GM23248 (cell line): Measurements from ENCODE around the gene SUSD5. TPM values are rescaled to one million over a fixed set of nuclear protein-coding genes. Genes with fewer than 3 reads are reported as not detected.

ENCODE experiments used
- DNase-seq: peaks from one replicate; pipeline ENCODE4 v3.0.0-alpha.2; 2015
- H2AFZ ChIP-seq: fragments of 200-600 bp; sonication (generic); 2 replicates; pipeline ENCODE4 v1.6.1; 2016; ENCODE audit warnings: antibody characterized with exemption
- H3F3A ChIP-seq: fragments of 200-600 bp; sonication (generic); 2 replicates; pipeline ENCODE4 v1.6.1; 2016; ENCODE audit warnings: mild to moderate bottlenecking, antibody characterized with exemption, mixed run types; ENCODE audit not compliant: insufficient read depth
- H3K27ac ChIP-seq: fragments of 200-600 bp; sonication (generic); 2 replicates; pipeline ENCODE4 v1.5.1; 2016; ENCODE audit warnings: mild to moderate bottlenecking
- H3K27me3 ChIP-seq: fragments of 200-600 bp; sonication (generic); replicated peaks from 2 replicates; pipeline ENCODE4 v1.6.1; 2016; ENCODE audit warnings: mild to moderate bottlenecking; ENCODE audit not compliant: insufficient read depth
- H3K36me3 ChIP-seq: fragments of 200-600 bp; sonication (generic); 2 replicates; pipeline ENCODE4 v1.6.1; 2016; ENCODE audit warnings: low read depth, mild to moderate bottlenecking
- H3K4me1 ChIP-seq: fragments of 200-600 bp; sonication (generic); 2 replicates; pipeline ENCODE4 v1.6.1; 2016; ENCODE audit warnings: mild to moderate bottlenecking; ENCODE audit not compliant: insufficient read depth
- H3K4me2 ChIP-seq: fragments of 200-600 bp; sonication (generic); one replicate; pipeline ENCODE4 v1.6.1; 2016; ENCODE audit warnings: mild to moderate bottlenecking; ENCODE audit not compliant: unreplicated experiment
- H3K4me3 ChIP-seq: fragments of 200-600 bp; sonication (generic); 2 replicates; pipeline ENCODE4 v1.5.1; 2016; ENCODE audit warnings: mild to moderate bottlenecking
- H3K79me2 ChIP-seq: fragments of 200-600 bp; sonication (generic); 2 replicates; pipeline ENCODE4 v1.6.1; 2016; ENCODE audit warnings: mild to moderate bottlenecking; ENCODE audit not compliant: insufficient read depth
- H3K9ac ChIP-seq: fragments of 200-600 bp; sonication (generic); 2 replicates; pipeline ENCODE4 v1.6.1; 2016; ENCODE audit warnings: mild to moderate bottlenecking
- H3K9me2 ChIP-seq: fragments of 200-600 bp; sonication (generic); 2 replicates; pipeline ENCODE4 v1.6.1; 2016; ENCODE audit warnings: mixed run types, mild to moderate bottlenecking, moderate library complexity; ENCODE audit not compliant: insufficient read depth
- H3K9me3 ChIP-seq: fragments of 200-600 bp; sonication (generic); one replicate; pipeline ENCODE4 v1.6.1; 2017; ENCODE audit warnings: low read depth
- H4K20me1 ChIP-seq: fragments of 200-600 bp; sonication (generic); 2 replicates; pipeline ENCODE4 v1.6.0; 2016; ENCODE audit not compliant: insufficient read depth
- EZH2 ChIP-seq: fragments of 200-600 bp; sonication (generic); IDR thresholded peaks from 2 replicates; pipeline ENCODE4 v1.6.1; 2018; ENCODE audit warnings: antibody characterized with exemption, mild to moderate bottlenecking; ENCODE audit not compliant: insufficient read depth, poor library complexity, severe bottlenecking
- EZH2phosphoT487 ChIP-seq: fragments of 200-600 bp; sonication (generic); IDR thresholded peaks from 2 replicates; pipeline ENCODE4 v1.6.1; 2018; ENCODE audit warnings: antibody characterized with exemption, moderate library complexity, mild to moderate bottlenecking, low read depth; ENCODE audit not compliant: insufficient read depth
- WGBS, 2 experiments: methylation state at CpG; one replicate each; pipeline ENCODE4 v1.1.6; 2015 to 2017; ENCODE audit warnings: low lambda C conversion rate in 2 of 2, low coverage in 1 of 2; ENCODE audit errors: missing lambda C conversion rate in 2 of 2; 5-methylcytosine and 5-hydroxymethylcytosine counted together
- in situ Hi-C: fragments of 300-500 bp; cut with MboI; formaldehyde crosslinking; loops from 2 replicates; pipeline ENCODE4 v1.15.0; 2020
- polyA plus RNA-seq: library from polyadenylated mRNA; unstranded; fragments of >200 nt; fragmentation: Nextera tagmentation; extraction: Ambion mirVana; gene quantifications from 2 replicates; pipeline ENCODE4 v1.2.1, GENCODE V29; 2016
- total RNA-seq: library from RNA; depleted of rRNA; stranded (reverse); fragments of >200 nt; shearing (Covaris generic); gene quantifications from 2 replicates; pipeline ENCODE4 v1.2.3, GENCODE V29; 2014

Gene SUSD5
- total and polyA plus RNA-seq, 2 experiments from 2014 or later: 0.05 to 0.11 TPM

DNA sequence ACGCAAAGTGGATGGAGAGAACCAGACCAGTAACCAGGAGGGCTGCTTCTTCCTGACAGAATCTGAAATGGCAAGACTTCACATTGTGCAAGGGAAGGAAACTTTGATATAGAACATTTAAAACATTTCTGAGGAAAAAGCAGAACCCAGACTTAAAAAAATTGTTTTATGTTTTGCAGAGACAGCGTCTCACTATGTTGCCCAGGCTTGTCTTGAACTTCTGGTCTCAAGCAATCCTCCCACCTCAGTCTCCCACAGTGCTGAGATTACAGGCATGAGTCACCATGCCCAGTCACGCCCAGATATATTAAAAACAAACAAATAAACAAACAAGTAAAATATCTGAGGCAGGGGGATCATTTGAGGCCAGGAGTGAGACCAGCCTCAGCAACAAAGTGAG lies 58.6 kb downstream of the SUSD5 start:
- Histone ChIP-seq H2AFZ (no peak overlapping the region), H3K9ac (no peak overlapping the region), H3K4me1 (no peaks in the 10 kb centered on the region), H3K27me3 (peaks cover 27% of the 10 kb centered on the region; the same call in 1 of the 2 replicates), H3K9me2 (no peaks in the 10 kb centered on the region), H3K9me3 (no peaks in the 10 kb centered on the region), H3K79me2 (no peaks in the 10 kb centered on the region), H4K20me1 (no peaks in the 10 kb centered on the region), H3F3A (no peaks in the 10 kb centered on the region), H3K4me3 (no peak overlapping the region), H3K4me2 (no peak overlapping the region), H3K36me3 (no peaks in the 10 kb centered on the region), H3K27ac (no peak overlapping the region)
- in situ Hi-C loops: no loop called here
- no peak for TF ChIP-seq EZH2
- no peak for TF ChIP-seq EZH2phosphoT487
- DNase-seq: no peak
- 39 to 45% methylated on average over 3 of the region's 3 CpGs for WGBS, 2 experiments

DNA sequence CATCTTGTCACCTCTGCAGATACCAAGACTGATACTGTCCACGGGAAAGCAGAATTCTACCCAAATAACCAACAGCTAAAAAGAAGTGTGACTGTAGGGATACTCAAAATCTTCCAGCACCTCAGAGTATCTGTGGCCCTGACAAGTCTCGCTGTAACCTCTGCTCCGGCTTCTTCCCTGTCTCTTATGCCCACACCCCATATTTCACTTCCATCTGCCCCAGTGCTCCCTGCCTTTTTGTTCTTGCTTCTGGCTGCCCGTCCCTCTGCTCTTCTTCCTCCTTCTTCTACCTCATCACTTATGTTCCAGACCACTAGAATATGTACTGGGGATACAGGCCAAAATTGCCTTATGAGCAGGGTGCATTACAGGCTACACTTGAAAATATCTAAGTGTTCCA lies 59.4 kb downstream of the SUSD5 start:
- H2AFZ ChIP-seq: no peak overlapping the region
- H3K4me3 ChIP-seq: no peak overlapping the region
- H3K9me2 ChIP-seq: no peaks in the 10 kb centered on the region
- no peaks in the 10 kb centered on the region for H3K79me2 ChIP-seq
- no peak overlapping the region for H3K27ac ChIP-seq
- H3K9me3 ChIP-seq: no peaks in the 10 kb centered on the region
- H3K36me3 ChIP-seq: no peaks in the 10 kb centered on the region
- H3K27me3 ChIP-seq: 0 out of 2 replicates have a peak, but pooled peaks cover 20% of the 10 kb centered on the region
- in situ Hi-C loops: no loop called here
- H3K4me1 ChIP-seq: no peaks in the 10 kb centered on the region
- 76 to 84% methylated on average over 4 of the region's 4 CpGs for WGBS, 2 experiments
- DNase-seq: no peak
- H4K20me1 ChIP-seq: no peaks in the 10 kb centered on the region
- H3K4me2 ChIP-seq: no peak overlapping the region
- H3K9ac ChIP-seq: no peak overlapping the region
- H3F3A ChIP-seq: no peaks in the 10 kb centered on the region
- TF ChIP-seq EZH2: no peak

GRCh38 chr3:33155301-33155700 lies 63.3 kb downstream of the SUSD5 start:
- no peaks in the 10 kb centered on the region for H3K9me3 ChIP-seq
- in situ Hi-C loops: no loop called here
- H3K27me3 ChIP-seq: no peaks in the 10 kb centered on the region
- H3K4me2 ChIP-seq: no peak overlapping the region
- no peaks in the 10 kb centered on the region for H3F3A ChIP-seq
- H3K4me3 ChIP-seq: no peak overlapping the region
- no peaks in the 10 kb centered on the region for H3K36me3 ChIP-seq
- H3K9ac ChIP-seq: no peak overlapping the region
- no peak for DNase-seq
- H3K27ac ChIP-seq: no peak overlapping the region
- 49 to 50% methylated on average over 3 of the region's 3 CpGs for WGBS, 2 experiments
- no peak overlapping the region for H2AFZ ChIP-seq
- no peaks in the 10 kb centered on the region for H3K79me2 ChIP-seq
- H3K4me1 ChIP-seq: no peaks in the 10 kb centered on the region
- no peaks in the 10 kb centered on the region for H4K20me1 ChIP-seq
- H3K9me2 ChIP-seq: no peaks in the 10 kb centered on the region
- TF ChIP-seq EZH2 (no peak), EZH2phosphoT487 (no peak)

- Histone ChIP-seq H4K20me1 (no peaks in the 10 kb centered on the region), H3K27ac (no peak overlapping the region), H3K4me2 (no peak overlapping the region), H3F3A (no peaks in the 10 kb centered on the region), H3K9me3 (no peaks in the 10 kb centered on the region), H3K9ac (no peak overlapping the region), H3K27me3 (no peaks in the 10 kb centered on the region), H3K4me3 (no peak overlapping the region), H3K9me2 (no peaks in the 10 kb centered on the region), H3K36me3 (no peaks in the 10 kb centered on the region), H3K79me2 (no peaks in the 10 kb centered on the region), H3K4me1 (no peaks in the 10 kb centered on the region), H2AFZ (no peak overlapping the region)
- no peak for DNase-seq
- TF ChIP-seq EZH2: no peak
- TF ChIP-seq EZH2phosphoT487: no peak
- WGBS, 2 experiments: 15 to 20% methylated on average over 4 of the region's 4 CpGs
- in situ Hi-C loops: no loop called here
Observed at GRCh38 chr3:33153782-33154181, 64.8 kb downstream of the SUSD5 start.
